Midbrain (tissue), 1 donor: ENCODE measurements around the gene CNGA3.
A peak's percentile ranks its signal among the peaks of the same experiment; 100 is the strongest.

Experiments
- DNase-seq: peaks from one replicate; lab custom pipeline; 2025; lab: John Stamatoyannopoulos, UW

CNGA3 gene

GRCh38 chr2:98377544-98377943 lies 31.3 kb downstream of the CNGA3 start:
- DNase-seq, result no peak

GRCh38 chr2:98378196-98378595 lies 31.9 kb downstream of the CNGA3 start:
- DNase-seq, result no peak

DNA sequence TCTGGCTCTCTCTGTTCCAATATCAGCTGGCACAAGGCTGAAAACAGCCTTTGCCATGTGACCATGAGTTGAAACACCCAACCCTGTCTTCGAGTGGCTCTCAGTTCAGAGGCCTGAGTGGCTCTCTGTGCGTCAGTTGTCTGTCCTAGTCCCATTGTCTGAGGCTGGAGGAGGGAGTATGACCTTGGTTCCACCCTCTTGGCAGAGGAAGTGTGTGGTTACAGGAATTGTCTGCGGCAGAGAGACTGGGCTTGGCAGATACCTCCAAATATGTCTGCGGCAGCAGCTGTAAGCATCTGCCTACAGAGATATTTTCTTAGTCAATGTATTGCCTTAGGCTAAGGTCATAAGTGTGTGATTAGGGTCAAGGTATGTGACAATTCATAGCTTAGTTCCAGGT lies 32.6 kb downstream of the CNGA3 start:
- DNase-seq, result no peak

DNA sequence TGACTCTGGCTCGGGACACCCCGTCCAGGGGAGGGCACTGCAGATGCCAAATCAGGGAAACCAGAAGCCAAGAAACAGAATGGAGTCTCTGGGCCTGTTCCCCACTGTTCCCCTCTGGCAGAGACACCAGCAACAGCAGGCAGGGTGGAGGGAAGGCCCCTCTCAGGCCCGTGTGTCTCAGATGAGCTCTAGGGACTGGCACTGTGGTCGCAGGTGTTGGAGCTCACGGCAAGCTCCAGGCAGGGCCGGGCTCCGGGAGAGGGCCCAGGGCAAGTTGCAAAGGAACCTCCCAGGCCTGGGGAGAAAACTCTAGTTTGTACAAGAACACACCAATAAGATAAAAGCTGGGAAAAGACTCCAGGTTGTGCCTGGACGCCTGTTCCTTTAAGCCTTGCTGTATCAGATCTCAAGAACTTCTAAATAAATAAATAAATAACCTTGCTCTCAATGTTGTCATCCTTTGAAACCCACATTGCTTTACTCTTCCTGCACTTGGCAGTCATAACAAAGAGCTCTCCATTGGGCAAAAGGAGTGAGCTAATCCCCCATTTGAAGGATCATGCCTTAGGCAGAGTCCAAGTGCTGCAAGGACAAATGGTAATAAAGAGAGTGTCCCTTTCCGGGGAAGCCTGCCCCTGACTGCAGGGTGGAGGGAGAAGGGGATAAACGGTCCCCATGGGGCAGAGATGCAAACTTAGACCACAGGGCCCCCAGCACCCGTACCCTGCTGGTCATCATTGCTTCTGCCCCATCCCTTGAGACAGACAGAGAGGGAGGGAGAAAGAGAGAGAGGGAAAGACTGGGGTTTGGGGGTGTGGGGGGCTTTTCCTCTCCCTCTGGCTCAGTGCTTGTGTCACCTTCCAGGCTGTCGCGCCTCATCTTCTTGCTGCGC lies 33.3 kb downstream of the CNGA3 start:
- DNase-seq, result peak; percentile 7

DNA sequence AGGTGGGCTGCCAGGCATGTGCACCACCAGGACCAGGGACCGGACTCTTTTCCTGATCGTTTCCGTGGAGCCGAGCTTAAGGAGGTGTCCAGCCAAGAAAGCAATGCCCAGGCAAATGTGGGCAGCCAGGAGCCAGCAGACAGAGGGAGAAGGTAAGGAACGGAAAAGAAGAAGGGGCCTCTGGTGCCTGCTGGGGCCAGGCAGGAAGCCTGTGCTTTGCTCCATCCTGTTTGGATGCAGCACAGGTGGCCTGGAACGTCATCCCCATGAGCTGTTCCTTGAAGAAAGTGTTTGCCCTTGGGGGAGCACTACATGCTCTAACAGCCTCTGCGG lies 33.9 kb downstream of the CNGA3 start:
- DNase-seq, result no peak

- DNase-seq, result no peak
Measured at GRCh38 chr2:98381494-98381893, 35.2 kb downstream of the CNGA3 start.

GRCh38 chr2:98382086-98382485 lies 35.8 kb downstream of the CNGA3 start:
- DNase-seq, result no peak

DNA sequence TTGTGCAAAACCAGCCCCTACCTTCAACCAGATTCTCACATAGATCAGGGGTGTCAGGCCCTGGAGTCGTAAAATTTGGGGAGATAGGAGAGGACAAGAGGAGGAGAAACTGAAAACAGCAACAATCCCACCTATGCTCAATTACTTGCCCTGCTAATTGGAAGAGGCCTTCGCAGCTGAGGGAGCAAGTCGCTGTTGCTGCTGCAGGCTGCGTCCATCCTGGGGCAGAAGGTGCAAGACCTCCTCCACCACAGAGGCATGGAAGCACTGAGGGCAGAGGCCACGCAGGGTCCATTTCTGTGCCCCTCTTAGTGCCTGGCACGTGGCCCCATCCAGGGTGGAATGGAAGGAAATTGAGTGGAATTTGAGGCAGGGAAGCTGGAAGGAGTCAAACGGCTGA lies 36.5 kb downstream of the CNGA3 start:
- no peak for DNase-seq

DNA sequence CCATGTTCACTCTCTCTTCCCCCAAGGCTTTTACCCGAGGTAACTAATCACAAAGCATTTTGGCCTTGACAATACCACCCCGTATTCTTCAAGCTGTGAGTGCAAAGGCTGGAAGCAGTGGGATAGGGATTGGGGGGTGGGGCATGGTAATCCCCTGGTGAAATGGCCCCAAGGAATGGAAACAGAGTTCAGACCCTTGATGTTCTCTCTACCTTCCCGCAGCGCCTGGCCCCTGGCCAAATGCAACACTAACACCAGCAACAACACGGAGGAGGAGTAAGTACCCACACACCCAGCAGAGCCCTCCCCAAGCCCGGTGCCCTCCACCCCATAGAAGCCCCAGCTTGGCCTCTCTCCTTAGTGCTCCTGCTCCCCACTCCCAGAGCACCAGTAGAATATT lies 36.9 kb downstream of the CNGA3 start:
- no peak for DNase-seq

DNA sequence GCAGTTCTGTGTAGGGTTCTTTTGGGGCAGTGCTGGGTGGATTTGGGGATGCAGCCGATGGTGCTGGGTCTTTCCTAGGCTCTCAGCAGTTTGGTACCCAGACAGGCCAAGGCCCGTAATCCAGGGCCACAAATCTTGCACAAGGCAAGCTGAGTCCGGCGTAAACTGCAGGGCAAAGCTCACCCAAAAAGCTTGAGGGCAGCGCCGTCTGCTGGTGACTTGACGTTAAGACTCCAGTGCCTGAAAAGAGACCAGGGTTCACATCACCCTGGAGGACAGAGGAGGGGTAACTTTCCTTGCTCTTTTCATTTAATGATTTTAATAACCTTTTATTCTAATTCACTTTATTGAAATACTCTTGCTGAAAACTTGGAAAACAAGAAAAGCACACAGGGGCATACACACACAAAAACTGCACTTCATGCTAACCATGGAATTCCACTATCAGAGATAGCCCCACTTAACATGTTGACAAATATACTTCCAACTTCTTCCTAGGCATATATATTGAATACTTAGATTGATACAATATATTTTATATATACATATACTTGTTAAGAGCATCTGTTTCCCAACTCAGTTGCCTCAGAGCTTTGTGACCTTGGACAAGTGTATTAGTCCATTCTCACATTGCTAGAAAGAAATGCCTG lies 38.9 kb downstream of the CNGA3 start:
- peak; percentile 88 for DNase-seq

- no peak for DNase-seq
Measured at GRCh38 chr2:98387478-98387877, 41.2 kb downstream of the CNGA3 start.

- no peak for DNase-seq
Measured at GRCh38 chr2:98388081-98388480, 41.8 kb downstream of the CNGA3 start.

DNA sequence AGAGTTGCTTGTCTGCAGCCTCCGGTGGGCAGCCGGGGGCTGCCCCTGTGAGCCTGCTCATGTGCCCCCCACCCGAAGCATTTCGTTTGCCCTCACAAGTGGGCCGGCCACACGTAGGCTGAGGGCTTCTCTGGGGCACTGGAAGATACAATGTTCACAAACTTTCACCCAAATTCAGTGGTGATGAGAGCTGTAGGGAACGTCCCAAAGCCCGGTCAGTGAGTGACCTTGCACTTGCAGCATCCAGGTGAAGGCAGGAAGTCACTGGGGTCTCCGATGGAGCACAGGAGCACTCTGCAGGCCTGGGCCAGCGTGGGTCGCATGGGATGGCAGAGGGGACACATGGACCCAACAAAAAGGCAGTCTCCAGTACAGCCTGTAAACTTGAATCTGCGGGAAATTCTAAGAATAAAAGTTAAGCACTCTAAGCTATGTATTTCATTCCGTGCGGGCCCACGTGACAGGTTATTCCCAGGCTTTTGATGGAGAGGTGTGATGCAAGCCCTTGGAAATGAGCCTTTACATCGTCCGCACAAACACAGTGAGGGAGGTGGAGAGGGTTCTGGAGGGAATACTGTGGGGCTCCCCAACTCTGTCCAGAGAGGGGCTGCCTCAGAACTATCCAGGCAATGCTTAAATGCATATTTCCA lies 42.5 kb downstream of the CNGA3 start:
- DNase-seq, result no peak

- no peak for DNase-seq
Measured at GRCh38 chr2:98389251-98389605, 43.0 kb downstream of the CNGA3 start.

DNA sequence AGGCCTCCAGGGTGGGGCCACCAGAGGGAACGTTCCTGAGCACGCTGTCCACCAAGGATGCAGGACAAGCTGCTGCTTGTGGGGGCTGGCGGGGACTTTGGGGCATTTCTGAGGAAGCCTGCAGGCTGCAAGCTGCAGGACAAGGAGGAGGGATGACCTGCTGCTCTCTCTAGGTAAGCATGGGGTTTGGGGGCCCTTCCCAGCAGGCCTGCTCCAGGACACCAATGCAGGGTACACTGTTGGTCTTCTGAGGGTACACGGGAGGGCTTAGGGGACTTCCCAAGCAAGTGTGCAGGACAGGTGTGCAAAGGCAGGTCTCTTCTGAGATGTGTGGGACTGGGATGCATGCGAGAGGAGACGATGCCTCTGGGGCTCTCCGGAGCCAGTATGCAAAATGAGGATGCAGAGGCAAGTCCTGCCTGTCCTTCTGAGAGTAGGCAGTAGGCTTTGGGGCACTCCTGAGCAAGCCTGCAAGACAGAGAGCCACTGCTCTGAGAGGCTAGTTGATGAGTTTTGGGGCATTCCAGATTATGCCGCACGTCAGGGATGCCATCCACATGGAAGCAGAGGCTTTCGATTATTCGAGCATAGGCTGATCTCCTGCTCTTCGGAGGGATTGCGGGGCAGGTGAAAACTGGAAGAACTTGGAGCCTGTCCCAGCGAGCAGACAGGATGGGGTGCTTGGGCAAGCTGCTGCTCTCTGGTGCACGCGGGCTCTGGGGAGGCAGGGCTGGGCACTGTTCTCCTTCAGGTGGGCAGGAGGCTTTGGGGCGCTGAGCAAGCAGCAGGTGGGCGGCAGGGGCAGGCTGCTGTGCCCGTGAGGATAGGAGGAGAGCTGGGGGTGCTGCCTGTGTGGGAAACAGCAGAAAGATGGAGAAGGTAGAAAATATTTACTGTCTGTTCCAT lies 44.6 kb downstream of the CNGA3 start:
- no peak for DNase-seq

DNA sequence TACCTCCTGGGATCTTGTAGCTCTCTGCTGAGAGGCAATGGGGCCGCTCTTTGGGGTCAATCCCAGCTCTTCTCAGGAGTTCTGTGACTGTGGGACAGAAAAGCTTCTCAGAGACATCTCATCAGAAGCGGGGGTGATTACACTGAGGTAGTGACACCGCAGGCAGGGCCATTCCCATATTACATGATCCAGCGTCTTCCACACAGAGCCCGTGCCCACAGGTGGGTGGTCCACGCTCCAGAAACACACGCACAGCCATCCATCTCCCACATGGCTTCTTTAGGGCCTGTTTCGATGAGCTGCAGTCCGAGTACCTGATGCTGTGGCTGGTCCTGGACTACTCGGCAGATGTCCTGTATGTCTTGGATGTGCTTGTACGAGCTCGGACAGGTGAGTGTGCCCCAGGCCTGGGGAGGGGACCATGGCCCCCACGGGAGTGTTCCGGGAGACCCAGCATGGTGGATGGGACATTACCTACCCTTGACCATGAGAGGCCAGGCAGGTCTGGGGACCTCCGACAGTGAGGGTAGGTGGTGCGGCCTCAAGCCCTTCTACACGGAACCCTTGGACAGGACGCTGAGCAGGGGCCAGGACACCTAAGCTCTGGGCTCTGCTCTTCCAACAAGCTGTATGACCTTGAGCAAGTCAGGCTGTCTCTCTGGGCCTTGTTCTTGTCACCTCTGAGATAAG lies 45.5 kb downstream of the CNGA3 start:
- DNase-seq, result no peak

GRCh38 chr2:98393354-98393753 lies 47.1 kb downstream of the CNGA3 start:
- DNase-seq, result no peak

- DNase-seq, result no peak
Measured at GRCh38 chr2:98394595-98395153, 48.4 kb downstream of the CNGA3 start.

DNA sequence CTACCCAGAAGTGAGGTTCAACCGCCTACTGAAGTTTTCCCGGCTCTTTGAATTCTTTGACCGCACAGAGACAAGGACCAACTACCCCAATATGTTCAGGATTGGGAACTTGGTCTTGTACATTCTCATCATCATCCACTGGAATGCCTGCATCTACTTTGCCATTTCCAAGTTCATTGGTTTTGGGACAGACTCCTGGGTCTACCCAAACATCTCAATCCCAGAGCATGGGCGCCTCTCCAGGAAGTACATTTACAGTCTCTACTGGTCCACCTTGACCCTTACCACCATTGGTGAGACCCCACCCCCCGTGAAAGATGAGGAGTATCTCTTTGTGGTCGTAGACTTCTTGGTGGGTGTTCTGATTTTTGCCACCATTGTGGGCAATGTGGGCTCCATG lies 49.7 kb downstream of the CNGA3 start:
- no peak for DNase-seq

DNA sequence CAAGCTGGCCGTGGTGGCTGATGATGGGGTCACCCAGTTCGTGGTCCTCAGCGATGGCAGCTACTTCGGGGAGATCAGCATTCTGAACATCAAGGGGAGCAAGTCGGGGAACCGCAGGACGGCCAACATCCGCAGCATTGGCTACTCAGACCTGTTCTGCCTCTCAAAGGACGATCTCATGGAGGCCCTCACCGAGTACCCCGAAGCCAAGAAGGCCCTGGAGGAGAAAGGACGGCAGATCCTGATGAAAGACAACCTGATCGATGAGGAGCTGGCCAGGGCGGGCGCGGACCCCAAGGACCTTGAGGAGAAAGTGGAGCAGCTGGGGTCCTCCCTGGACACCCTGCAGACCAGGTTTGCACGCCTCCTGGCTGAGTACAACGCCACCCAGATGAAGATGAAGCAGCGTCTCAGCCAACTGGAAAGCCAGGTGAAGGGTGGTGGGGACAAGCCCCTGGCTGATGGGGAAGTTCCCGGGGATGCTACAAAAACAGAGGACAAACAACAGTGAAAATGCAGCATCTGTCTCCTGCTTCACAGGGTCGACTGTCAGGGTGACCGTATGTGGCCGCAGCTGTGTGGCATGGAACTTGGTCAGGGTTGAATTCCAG lies 50.6 kb downstream of the CNGA3 start:
- DNase-seq, result no peak

DNA sequence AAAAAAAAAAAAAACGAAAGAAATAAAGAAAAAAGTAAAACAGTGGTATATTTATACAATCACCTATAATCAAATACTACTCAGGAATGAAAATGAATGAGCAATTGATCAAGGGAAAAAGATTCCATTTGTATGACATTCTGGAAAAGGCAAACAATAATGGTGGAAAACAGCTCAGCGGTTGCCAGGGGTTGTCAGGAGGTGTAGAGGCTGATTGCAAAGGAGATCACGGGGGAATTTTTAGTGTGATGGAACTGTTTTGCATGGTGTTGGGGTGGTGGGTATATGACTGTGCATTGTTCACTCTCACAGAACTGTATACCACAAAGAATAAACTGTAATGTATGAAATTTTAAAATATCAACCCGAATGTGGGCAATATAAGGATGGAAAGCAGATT lies 52.9 kb downstream of the CNGA3 start:
- DNase-seq, result no peak
